ENCODE results near the gene PLPPR1.
"Not testable (repeated sequence)": the region's sequence is repeated elsewhere in the genome, so short reads cannot be mapped to it uniquely, and the experiment has no call there.

Gene PLPPR1

GRCh38 chr9:101121836-101122399 is 93.4 kb downstream of the PLPPR1 start:
- no peak for DNase-seq (ENCODE audit: low read depth, low spot score)

GRCh38 chr9:101126556-101126955 is 98.0 kb downstream of the PLPPR1 start:
- no peak for DNase-seq (ENCODE audit: low read depth, low spot score)

GRCh38 chr9:101127369-101127768 is 98.8 kb downstream of the PLPPR1 start:
- not testable (repeated sequence) for DNase-seq (ENCODE audit: low read depth, low spot score)

- no peak for DNase-seq (ENCODE audit: low read depth, low spot score)
Measured at GRCh38 chr9:101128623-101129022, 100.1 kb downstream of the PLPPR1 start.

- DNase-seq (ENCODE audit: low read depth, low spot score) = no peak
Measured at GRCh38 chr9:101130054-101130453, 101.5 kb downstream of the PLPPR1 start.

GRCh38 chr9:101131326-101131725 is 102.8 kb downstream of the PLPPR1 start:
- DNase-seq (ENCODE audit: low read depth, low spot score) = no peak

- DNase-seq (ENCODE audit: low read depth, low spot score) = no peak
Measured at GRCh38 chr9:101132801-101133200, 104.3 kb downstream of the PLPPR1 start.

GRCh38 chr9:101138509-101138908 is 110.0 kb downstream of the PLPPR1 start:
- DNase-seq (ENCODE audit: low read depth, low spot score) = no peak

GRCh38 chr9:101139082-101139481 is 110.6 kb downstream of the PLPPR1 start:
- no peak for DNase-seq (ENCODE audit: low read depth, low spot score)

GRCh38 chr9:101140764-101141163 is 112.2 kb downstream of the PLPPR1 start:
- DNase-seq (ENCODE audit: low read depth, low spot score) = no peak

- no peak for DNase-seq (ENCODE audit: low read depth, low spot score)
Measured at GRCh38 chr9:101146508-101146907, 118.0 kb downstream of the PLPPR1 start.

- DNase-seq (ENCODE audit: low read depth, low spot score) = no peak
Measured at GRCh38 chr9:101148344-101148743, 119.8 kb downstream of the PLPPR1 start.

GRCh38 chr9:101158361-101158760 is 129.8 kb downstream of the PLPPR1 start:
- no peak for DNase-seq (ENCODE audit: low read depth, low spot score)

GRCh38 chr9:101162231-101162630 is 133.7 kb downstream of the PLPPR1 start:
- DNase-seq (ENCODE audit: low read depth, low spot score) = no peak

GRCh38 chr9:101165131-101165530 is 136.6 kb downstream of the PLPPR1 start:
- DNase-seq (ENCODE audit: low read depth, low spot score) = no peak

- no peak for DNase-seq (ENCODE audit: low read depth, low spot score)
Measured at GRCh38 chr9:101167490-101168134, 139.1 kb downstream of the PLPPR1 start.

GRCh38 chr9:101172616-101173015 is 144.1 kb downstream of the PLPPR1 start:
- DNase-seq (ENCODE audit: low read depth, low spot score) = no peak

- no peak for DNase-seq (ENCODE audit: low read depth, low spot score)
Measured at GRCh38 chr9:101173907-101174306, 145.4 kb downstream of the PLPPR1 start.

- DNase-seq (ENCODE audit: low read depth, low spot score) = peak; percentile 8
Measured at GRCh38 chr9:101176384-101176783, 147.9 kb downstream of the PLPPR1 start.

- DNase-seq (ENCODE audit: low read depth, low spot score) = no peak
Measured at GRCh38 chr9:101184813-101185278, 156.3 kb downstream of the PLPPR1 start.

- no peak for DNase-seq (ENCODE audit: low read depth, low spot score)
Measured at GRCh38 chr9:101191723-101192122, 163.2 kb downstream of the PLPPR1 start.

GRCh38 chr9:101197026-101197425 is 168.5 kb downstream of the PLPPR1 start:
- DNase-seq (ENCODE audit: low read depth, low spot score) = no peak

GRCh38 chr9:101200852-101201251 is 172.3 kb downstream of the PLPPR1 start:
- DNase-seq (ENCODE audit: low read depth, low spot score) = no peak

- DNase-seq (ENCODE audit: low read depth, low spot score) = no peak
Measured at GRCh38 chr9:101201630-101202029, 173.1 kb downstream of the PLPPR1 start.
